UCSD-AML1 (cell line): Measurements from ENCODE around the gene LRRIQ4.
A peak's percentile ranks its signal among the peaks of the same experiment; 100 is the strongest.

ENCODE experiments used
- DNase-seq: peaks from one replicate; lab custom pipeline; 2025; ENCODE audit not compliant: unreplicated experiment; lab: John Stamatoyannopoulos, UW

Gene LRRIQ4

GRCh38 chr3:169812332-169813235 lies at the start of gene LRRIQ4, which contains the start of gene LRRC34:
Gene LRRIQ4 (plus strand): TSS chr3:169812870. CDS start chr3:169821922, 9,052 bp downstream.
Gene LRRC34 (minus strand): TSS chr3:169812904. CDS start chr3:169812548, 356 bp downstream.
- DNase-seq, result peak; percentile 62

GRCh38 chr3:169764312-169764881 lies 48.3 kb upstream of the LRRIQ4 start:
- peak; percentile 51 for DNase-seq

- peak; percentile 76 for DNase-seq
These were observed 47.6 kb upstream of the LRRIQ4 start, which contains the start of gene TERC for GRCh38 chr3:169764882-169765612. Gene TERC (minus strand): TSS chr3:169765060.

- peak; percentile 84 for DNase-seq
These were observed 43.1 kb upstream of the LRRIQ4 start, which contains the start of gene ACTRT3 for GRCh38 chr3:169769287-169770181. Gene ACTRT3 (minus strand): TSS chr3:169769561. CDS start chr3:169769520, 41 bp downstream.

- peak; percentile 70 for DNase-seq
These were observed 41.0 kb upstream of the LRRIQ4 start for GRCh38 chr3:169771497-169772304.

GRCh38 chr3:169772305-169772896 lies 40.3 kb upstream of the LRRIQ4 start:
- peak; percentile 80 for DNase-seq

GRCh38 chr3:169772897-169773816 lies 39.5 kb upstream of the LRRIQ4 start, which contains the start of gene MYNN:
Gene MYNN (plus strand): TSS chr3:169773396. CDS start chr3:169774296, 900 bp downstream.
- peak; percentile 92 for DNase-seq

GRCh38 chr3:169774186-169774585 lies 38.5 kb upstream of the LRRIQ4 start:
- DNase-seq, result no peak

GRCh38 chr3:169777822-169778221 lies 34.8 kb upstream of the LRRIQ4 start:
- DNase-seq, result no peak

GRCh38 chr3:169780742-169781141 lies 31.9 kb upstream of the LRRIQ4 start:
- no peak for DNase-seq

GRCh38 chr3:169781209-169781855 lies 31.3 kb upstream of the LRRIQ4 start:
- no peak for DNase-seq

- no peak for DNase-seq
These were observed 25.6 kb upstream of the LRRIQ4 start for GRCh38 chr3:169787120-169787519.

GRCh38 chr3:169787791-169788190 lies 24.9 kb upstream of the LRRIQ4 start:
- no peak for DNase-seq

- no peak for DNase-seq
These were observed 22.5 kb upstream of the LRRIQ4 start for GRCh38 chr3:169790219-169790618.

GRCh38 chr3:169790687-169791429 lies 21.8 kb upstream of the LRRIQ4 start:
- no peak for DNase-seq

- DNase-seq, result no peak
These were observed 20.3 kb upstream of the LRRIQ4 start for GRCh38 chr3:169792359-169792758.

GRCh38 chr3:169804681-169805080 lies 8.0 kb upstream of the LRRIQ4 start:
- DNase-seq, result no peak
